H1 (cell line): ENCODE data around the gene SPSB2. TPM values are rescaled to one million over a fixed set of nuclear protein-coding genes. Genes with fewer than 3 reads are reported as not detected.

ENCODE experiments used
- BACH1 ChIP-seq: IDR thresholded peaks from 2 replicates; pipeline ENCODE4 v1.6.1; 2012; ENCODE audit warnings: low read length, improper control_type of control experiment
- CHD2 ChIP-seq: IDR thresholded peaks from 2 replicates; pipeline ENCODE4 v1.6.1; 2012; ENCODE audit warnings: low read length, improper control_type of control experiment
- GABPA ChIP-seq: IDR thresholded peaks from 2 replicates; pipeline ENCODE4 v1.6.1; 2011; ENCODE audit warnings: mild to moderate bottlenecking, low read length, moderate library complexity, borderline replicate concordance; ENCODE audit not compliant: insufficient read depth
- JUND ChIP-seq: IDR thresholded peaks from 2 replicates; pipeline ENCODE4 v1.6.1; 2011; ENCODE audit warnings: mild to moderate bottlenecking, improper control_type of control experiment, low read length
- POLR2A ChIP-seq, 2 experiments: IDR thresholded peaks; 1 replicate in 1 of 2; 2 replicates in 1 of 2; pipeline ENCODE4 v1.6.1; 2011; ENCODE audit warnings: low read depth in 2 of 2, low read length in 2 of 2, mild to moderate bottlenecking in 2 of 2; ENCODE audit errors: control extremely low read depth in 1 of 2
- RBBP5 ChIP-seq: IDR thresholded peaks from 2 replicates; pipeline ENCODE4 v1.7.1; 2012; ENCODE audit warnings: low read depth, mild to moderate bottlenecking, inconsistent platforms, low read length, moderate library complexity, borderline replicate concordance
- SIRT6 ChIP-seq: IDR thresholded peaks from one replicate; pipeline ENCODE4 v1.7.1; 2012; ENCODE audit warnings: low read length, inconsistent platforms
- TAF1 ChIP-seq: IDR thresholded peaks from 2 replicates; pipeline ENCODE4 v1.6.1; 2011; ENCODE audit warnings: mild to moderate bottlenecking, low read depth, low read length
- polyA plus RNA-seq, 7 experiments: library from polyadenylated mRNA; depleted of rRNA in 3 of 7; stranded (reverse) in 5 of 7; unstranded in 2 of 7; fragments of >200 nt in 5 of 7; fragments of 200-250 nt in 2 of 7; gene quantifications; 1 replicate in 5 of 7; 2 replicates in 1 of 7; 4 replicates in 1 of 7; pipeline versions ENCODE4 v1.2.1 to v1.2.3, GENCODE V29; 2011 to 2013; ENCODE audit warnings: missing spikeins in 2 of 7, mixed read lengths in 2 of 7
- total RNA-seq: library from RNA; stranded (reverse); fragmentation: NEBNext Ultra II Directional; extraction: Animal tissue kit (Norgen Biotek cat#: 25700); gene quantifications from 2 replicates; pipeline ENCODE4 v1.2.1, GENCODE V29; 2021
- TF ChIP-seq, protein P1 (sequence below): fragments of 300-600 bp; sonication (generic); IDR thresholded peaks from 2 replicates; pipeline ENCODE4 v1.7.1; 2012; ENCODE audit warnings: low read length, moderate library complexity, mild to moderate bottlenecking, inconsistent platforms; ENCODE audit not compliant: insufficient replicate concordance
- TF ChIP-seq, protein P2 (sequence below): IDR thresholded peaks from 2 replicates; pipeline ENCODE4 v1.6.1; 2011; ENCODE audit warnings: low read depth, mild to moderate bottlenecking, low read length; ENCODE audit not compliant: insufficient read depth

SPSB2 gene
- total and polyA plus RNA-seq, 2 of the 8 experiments (the other 6 are each of a cell fraction or from before 2014, with no cell fraction given): 13.0 to 23.2 TPM

DNA sequence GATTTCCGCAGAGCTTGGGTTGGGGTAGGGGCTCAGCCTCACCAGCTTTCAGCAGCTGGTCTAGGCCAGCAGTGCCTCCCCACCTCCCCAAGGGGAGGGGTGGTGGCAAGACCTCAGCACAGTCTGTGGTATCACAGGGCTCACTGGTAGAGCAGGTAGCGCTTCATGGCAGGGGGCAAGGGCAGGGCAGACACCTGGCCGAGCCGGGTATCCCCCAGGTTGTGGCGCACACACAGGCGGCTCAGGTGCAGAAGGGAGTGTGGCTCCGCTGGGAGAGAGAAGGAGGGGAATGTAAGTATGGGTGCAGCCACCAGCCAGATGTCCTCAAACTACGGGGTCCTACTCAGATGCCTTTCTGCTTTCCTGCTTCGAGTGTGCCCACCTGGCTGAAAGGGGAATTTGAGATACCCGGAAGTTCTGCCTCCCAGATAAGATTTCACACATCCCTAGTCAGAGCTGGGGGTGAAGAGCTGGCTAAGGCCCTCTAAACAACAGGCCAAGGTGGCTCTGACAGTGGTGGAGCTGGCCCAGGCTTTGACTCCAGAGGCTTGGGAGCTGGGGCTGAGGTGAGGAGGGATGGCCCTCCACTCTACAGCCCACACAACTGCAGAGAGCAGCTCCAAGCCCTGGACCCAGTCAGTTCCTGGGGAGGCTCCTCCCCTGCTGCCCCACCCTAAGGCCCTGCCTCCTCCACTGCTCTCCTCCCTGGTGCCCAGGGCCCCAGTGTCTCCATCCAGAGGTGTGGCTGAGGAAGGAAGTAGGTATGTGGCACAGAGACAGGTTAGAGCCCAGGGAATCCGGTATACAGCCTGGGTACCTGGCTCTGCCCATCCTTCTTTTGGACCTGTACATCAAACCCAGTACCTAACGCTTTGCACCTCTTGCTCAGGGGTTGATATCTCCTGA is 1.8 kb downstream of the SPSB2 start (continued):
- TF ChIP-seq GABPA: no peak
- TF ChIP-seq BACH1: no peak
- TF ChIP-seq, protein P1, sequence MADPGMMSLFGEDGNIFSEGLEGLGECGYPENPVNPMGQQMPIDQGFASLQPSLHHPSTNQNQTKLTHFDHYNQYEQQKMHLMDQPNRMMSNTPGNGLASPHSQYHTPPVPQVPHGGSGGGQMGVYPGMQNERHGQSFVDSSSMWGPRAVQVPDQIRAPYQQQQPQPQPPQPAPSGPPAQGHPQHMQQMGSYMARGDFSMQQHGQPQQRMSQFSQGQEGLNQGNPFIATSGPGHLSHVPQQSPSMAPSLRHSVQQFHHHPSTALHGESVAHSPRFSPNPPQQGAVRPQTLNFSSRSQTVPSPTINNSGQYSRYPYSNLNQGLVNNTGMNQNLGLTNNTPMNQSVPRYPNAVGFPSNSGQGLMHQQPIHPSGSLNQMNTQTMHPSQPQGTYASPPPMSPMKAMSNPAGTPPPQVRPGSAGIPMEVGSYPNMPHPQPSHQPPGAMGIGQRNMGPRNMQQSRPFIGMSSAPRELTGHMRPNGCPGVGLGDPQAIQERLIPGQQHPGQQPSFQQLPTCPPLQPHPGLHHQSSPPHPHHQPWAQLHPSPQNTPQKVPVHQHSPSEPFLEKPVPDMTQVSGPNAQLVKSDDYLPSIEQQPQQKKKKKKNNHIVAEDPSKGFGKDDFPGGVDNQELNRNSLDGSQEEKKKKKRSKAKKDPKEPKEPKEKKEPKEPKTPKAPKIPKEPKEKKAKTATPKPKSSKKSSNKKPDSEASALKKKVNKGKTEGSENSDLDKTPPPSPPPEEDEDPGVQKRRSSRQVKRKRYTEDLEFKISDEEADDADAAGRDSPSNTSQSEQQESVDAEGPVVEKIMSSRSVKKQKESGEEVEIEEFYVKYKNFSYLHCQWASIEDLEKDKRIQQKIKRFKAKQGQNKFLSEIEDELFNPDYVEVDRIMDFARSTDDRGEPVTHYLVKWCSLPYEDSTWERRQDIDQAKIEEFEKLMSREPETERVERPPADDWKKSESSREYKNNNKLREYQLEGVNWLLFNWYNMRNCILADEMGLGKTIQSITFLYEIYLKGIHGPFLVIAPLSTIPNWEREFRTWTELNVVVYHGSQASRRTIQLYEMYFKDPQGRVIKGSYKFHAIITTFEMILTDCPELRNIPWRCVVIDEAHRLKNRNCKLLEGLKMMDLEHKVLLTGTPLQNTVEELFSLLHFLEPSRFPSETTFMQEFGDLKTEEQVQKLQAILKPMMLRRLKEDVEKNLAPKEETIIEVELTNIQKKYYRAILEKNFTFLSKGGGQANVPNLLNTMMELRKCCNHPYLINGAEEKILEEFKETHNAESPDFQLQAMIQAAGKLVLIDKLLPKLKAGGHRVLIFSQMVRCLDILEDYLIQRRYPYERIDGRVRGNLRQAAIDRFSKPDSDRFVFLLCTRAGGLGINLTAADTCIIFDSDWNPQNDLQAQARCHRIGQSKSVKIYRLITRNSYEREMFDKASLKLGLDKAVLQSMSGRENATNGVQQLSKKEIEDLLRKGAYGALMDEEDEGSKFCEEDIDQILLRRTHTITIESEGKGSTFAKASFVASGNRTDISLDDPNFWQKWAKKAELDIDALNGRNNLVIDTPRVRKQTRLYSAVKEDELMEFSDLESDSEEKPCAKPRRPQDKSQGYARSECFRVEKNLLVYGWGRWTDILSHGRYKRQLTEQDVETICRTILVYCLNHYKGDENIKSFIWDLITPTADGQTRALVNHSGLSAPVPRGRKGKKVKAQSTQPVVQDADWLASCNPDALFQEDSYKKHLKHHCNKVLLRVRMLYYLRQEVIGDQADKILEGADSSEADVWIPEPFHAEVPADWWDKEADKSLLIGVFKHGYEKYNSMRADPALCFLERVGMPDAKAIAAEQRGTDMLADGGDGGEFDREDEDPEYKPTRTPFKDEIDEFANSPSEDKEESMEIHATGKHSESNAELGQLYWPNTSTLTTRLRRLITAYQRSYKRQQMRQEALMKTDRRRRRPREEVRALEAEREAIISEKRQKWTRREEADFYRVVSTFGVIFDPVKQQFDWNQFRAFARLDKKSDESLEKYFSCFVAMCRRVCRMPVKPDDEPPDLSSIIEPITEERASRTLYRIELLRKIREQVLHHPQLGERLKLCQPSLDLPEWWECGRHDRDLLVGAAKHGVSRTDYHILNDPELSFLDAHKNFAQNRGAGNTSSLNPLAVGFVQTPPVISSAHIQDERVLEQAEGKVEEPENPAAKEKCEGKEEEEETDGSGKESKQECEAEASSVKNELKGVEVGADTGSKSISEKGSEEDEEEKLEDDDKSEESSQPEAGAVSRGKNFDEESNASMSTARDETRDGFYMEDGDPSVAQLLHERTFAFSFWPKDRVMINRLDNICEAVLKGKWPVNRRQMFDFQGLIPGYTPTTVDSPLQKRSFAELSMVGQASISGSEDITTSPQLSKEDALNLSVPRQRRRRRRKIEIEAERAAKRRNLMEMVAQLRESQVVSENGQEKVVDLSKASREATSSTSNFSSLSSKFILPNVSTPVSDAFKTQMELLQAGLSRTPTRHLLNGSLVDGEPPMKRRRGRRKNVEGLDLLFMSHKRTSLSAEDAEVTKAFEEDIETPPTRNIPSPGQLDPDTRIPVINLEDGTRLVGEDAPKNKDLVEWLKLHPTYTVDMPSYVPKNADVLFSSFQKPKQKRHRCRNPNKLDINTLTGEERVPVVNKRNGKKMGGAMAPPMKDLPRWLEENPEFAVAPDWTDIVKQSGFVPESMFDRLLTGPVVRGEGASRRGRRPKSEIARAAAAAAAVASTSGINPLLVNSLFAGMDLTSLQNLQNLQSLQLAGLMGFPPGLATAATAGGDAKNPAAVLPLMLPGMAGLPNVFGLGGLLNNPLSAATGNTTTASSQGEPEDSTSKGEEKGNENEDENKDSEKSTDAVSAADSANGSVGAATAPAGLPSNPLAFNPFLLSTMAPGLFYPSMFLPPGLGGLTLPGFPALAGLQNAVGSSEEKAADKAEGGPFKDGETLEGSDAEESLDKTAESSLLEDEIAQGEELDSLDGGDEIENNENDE: no peak
- TF ChIP-seq, protein P2, sequence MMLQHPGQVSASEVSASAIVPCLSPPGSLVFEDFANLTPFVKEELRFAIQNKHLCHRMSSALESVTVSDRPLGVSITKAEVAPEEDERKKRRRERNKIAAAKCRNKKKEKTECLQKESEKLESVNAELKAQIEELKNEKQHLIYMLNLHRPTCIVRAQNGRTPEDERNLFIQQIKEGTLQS: no peak
- TF ChIP-seq RBBP5: no peak
- no peak for TF ChIP-seq TAF1
- TF ChIP-seq CHD2: no peak
- TF ChIP-seq SIRT6: no peak
- TF ChIP-seq POLR2A (IDR thresholded peaks at IDR 0.05; ENCODE audit: control extremely low read depth in 1 of 2, low read depth in 2 of 2, low read length in 2 of 2): peak in 1 of 2 experiments; percentile 84; a peak in 2 of 3 replicates
- TF ChIP-seq JUND: no peak
